ENCODE measurements around the gene GPATCH1. TPM values are rescaled to one million over a fixed set of nuclear protein-coding genes. Genes with fewer than 3 reads are reported as not detected.

GPATCH1 gene
- total and polyA plus RNA-seq, 9 of the 15 experiments (the other 6 are each of a cell fraction or from before 2014, with no cell fraction given), result 3.7 to 9.7 (median 7.7) TPM

DNA sequence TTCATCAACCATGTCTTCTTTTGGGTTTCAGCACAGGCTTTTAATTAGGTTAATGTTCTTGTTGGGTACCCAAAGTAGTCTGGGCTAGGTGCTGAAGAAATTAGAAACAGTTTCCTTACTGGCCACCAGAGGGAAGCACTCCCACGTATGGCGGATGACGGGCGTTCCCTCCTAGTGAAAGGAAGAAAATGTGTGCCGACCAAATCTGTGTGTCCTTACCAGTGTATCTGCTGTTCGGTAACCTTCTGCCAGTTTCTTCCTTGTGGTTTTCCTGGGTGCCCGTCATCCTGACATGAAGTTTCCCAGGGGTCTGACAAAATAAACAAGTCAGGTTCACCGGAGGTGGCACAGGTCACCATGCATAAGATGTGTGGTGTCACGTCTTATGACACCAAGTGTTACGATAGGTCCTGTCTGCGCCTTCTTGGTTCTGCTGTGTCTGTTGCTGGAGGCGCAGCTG is 45.0 kb downstream of the GPATCH1 start (continued):
- TF ChIP-seq, protein P1, sequence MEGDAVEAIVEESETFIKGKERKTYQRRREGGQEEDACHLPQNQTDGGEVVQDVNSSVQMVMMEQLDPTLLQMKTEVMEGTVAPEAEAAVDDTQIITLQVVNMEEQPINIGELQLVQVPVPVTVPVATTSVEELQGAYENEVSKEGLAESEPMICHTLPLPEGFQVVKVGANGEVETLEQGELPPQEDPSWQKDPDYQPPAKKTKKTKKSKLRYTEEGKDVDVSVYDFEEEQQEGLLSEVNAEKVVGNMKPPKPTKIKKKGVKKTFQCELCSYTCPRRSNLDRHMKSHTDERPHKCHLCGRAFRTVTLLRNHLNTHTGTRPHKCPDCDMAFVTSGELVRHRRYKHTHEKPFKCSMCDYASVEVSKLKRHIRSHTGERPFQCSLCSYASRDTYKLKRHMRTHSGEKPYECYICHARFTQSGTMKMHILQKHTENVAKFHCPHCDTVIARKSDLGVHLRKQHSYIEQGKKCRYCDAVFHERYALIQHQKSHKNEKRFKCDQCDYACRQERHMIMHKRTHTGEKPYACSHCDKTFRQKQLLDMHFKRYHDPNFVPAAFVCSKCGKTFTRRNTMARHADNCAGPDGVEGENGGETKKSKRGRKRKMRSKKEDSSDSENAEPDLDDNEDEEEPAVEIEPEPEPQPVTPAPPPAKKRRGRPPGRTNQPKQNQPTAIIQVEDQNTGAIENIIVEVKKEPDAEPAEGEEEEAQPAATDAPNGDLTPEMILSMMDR (IDR thresholded peaks at IDR 0.05 in 2 of 3, conservative IDR thresholded peaks at IDR 0.05 in 1 of 3; ENCODE audit: insufficient read depth in 2 of 3, low read depth in 1 of 3, low read length in 3 of 3), result peak; percentile 81 to 86 (median 85)
- peak; percentile 35 for TF ChIP-seq CXXC5 (CRISPR knock-in tag; IDR thresholded peaks at IDR 0.05)
- no peak for TF ChIP-seq NCOA2 (IDR thresholded peaks at IDR 0.05; ENCODE audit: partially characterized antibody in 2 of 2)
- peak; percentile 57; the same call in 1 of the 2 replicates for TF ChIP-seq ARID2 (IDR thresholded peaks at IDR 0.05)
- TF ChIP-seq, protein P2, sequence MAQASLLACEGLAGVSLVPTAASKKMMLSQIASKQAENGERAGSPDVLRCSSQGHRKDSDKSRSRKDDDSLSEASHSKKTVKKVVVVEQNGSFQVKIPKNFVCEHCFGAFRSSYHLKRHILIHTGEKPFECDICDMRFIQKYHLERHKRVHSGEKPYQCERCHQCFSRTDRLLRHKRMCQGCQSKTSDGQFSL (CRISPR knock-in tag; IDR thresholded peaks at IDR 0.05), result no peak
- TF ChIP-seq, protein P2 (tag; IDR thresholded peaks at IDR 0.05), result no peak
- no peak for TF ChIP-seq FUS (optimal IDR thresholded peaks at IDR 0.05; ENCODE audit: low read depth, low read length)
- TF ChIP-seq FOXA1 (IDR thresholded peaks at IDR 0.05; ENCODE audit: borderline replicate concordance), result no peak
- no peak for TF ChIP-seq NFIX (CRISPR knock-in tag; IDR thresholded peaks at IDR 0.05; ENCODE audit: low read depth)
- no peak for TF ChIP-seq POLR2B (IDR thresholded peaks at IDR 0.05; ENCODE audit: low read depth, partially characterized antibody)
- no peak for TF ChIP-seq CHD4 (IDR thresholded peaks at IDR 0.05; ENCODE audit: insufficient read depth, insufficient replicate concordance, low read depth, low read length, poor library complexity, severe bottlenecking)
- TF ChIP-seq, protein P3, sequence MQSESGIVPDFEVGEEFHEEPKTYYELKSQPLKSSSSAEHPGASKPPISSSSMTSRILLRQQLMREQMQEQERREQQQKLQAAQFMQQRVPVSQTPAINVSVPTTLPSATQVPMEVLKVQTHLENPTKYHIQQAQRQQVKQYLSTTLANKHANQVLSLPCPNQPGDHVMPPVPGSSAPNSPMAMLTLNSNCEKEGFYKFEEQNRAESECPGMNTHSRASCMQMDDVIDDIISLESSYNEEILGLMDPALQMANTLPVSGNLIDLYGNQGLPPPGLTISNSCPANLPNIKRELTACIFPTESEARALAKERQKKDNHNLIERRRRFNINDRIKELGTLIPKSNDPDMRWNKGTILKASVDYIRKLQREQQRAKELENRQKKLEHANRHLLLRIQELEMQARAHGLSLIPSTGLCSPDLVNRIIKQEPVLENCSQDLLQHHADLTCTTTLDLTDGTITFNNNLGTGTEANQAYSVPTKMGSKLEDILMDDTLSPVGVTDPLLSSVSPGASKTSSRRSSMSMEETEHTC (IDR thresholded peaks at IDR 0.05), result no peak
- TF ChIP-seq, protein P4, sequence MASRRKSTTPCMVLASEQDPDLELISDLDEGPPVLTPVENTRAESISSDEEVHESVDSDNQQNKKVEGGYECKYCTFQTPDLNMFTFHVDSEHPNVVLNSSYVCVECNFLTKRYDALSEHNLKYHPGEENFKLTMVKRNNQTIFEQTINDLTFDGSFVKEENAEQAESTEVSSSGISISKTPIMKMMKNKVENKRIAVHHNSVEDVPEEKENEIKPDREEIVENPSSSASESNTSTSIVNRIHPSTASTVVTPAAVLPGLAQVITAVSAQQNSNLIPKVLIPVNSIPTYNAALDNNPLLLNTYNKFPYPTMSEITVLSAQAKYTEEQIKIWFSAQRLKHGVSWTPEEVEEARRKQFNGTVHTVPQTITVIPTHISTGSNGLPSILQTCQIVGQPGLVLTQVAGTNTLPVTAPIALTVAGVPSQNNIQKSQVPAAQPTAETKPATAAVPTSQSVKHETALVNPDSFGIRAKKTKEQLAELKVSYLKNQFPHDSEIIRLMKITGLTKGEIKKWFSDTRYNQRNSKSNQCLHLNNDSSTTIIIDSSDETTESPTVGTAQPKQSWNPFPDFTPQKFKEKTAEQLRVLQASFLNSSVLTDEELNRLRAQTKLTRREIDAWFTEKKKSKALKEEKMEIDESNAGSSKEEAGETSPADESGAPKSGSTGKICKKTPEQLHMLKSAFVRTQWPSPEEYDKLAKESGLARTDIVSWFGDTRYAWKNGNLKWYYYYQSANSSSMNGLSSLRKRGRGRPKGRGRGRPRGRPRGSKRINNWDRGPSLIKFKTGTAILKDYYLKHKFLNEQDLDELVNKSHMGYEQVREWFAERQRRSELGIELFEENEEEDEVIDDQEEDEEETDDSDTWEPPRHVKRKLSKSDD (conservative IDR thresholded peaks at IDR 0.05; ENCODE audit: low read length), result no peak
- TF ChIP-seq, protein P5, sequence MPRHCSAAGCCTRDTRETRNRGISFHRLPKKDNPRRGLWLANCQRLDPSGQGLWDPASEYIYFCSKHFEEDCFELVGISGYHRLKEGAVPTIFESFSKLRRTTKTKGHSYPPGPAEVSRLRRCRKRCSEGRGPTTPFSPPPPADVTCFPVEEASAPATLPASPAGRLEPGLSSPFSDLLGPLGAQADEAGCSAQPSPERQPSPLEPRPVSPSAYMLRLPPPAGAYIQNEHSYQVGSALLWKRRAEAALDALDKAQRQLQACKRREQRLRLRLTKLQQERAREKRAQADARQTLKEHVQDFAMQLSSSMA (CRISPR knock-in tag; IDR thresholded peaks at IDR 0.05), result no peak
- no peak for TF ChIP-seq HNRNPH1 (optimal IDR thresholded peaks at IDR 0.05; ENCODE audit: low read depth, low read length)
- no peak for TF ChIP-seq JUNB (CRISPR knock-in tag; conservative IDR thresholded peaks at IDR 0.05)
- TF ChIP-seq ZNF140 (CRISPR knock-in tag; IDR thresholded peaks at IDR 0.05), result no peak
- TF ChIP-seq ZNF644 (tag; IDR thresholded peaks at IDR 0.05; ENCODE audit: low read depth), result no peak
- peak; percentile 9; the same call in 1 of the 2 replicates for TF ChIP-seq KLF16 (IDR thresholded peaks at IDR 0.05)
- TF ChIP-seq CTBP1 (IDR thresholded peaks at IDR 0.05; ENCODE audit: borderline replicate concordance), result 0 out of 2 replicates have a peak, but pooled peaks have one; percentile 43
- peak; percentile 46; the same call in 1 of the 2 replicates for TF ChIP-seq RB1 (IDR thresholded peaks at IDR 0.05; ENCODE audit: low read depth)

Data from K562 (cell line).